Adrenal gland (tissue), 5 donors: ENCODE data around the gene RFT1.

Experiments used
- CTCF ChIP-seq, 6 experiments: fragments of 450-650 bp in 4 of 6; fragments of 200-600 bp in 2 of 6; sonication (generic) in 1 of 6; IDR thresholded peaks; 1 replicate in 5 of 6; 2 replicates in 1 of 6; pipeline versions ENCODE4 v1.5.1 to v1.8.0; 2016 to 2021; ENCODE audit warnings: antibody characterized with exemption in 6 of 6, mild to moderate bottlenecking in 2 of 6, moderate library complexity in 1 of 6
- POLR2A ChIP-seq, 2 donors: fragments of 450-650 bp; IDR thresholded peaks; one replicate each; pipeline ENCODE4 v1.6.1; 2017; ENCODE audit warnings: antibody characterized with exemption in 2 of 2, mild to moderate bottlenecking in 2 of 2, moderate library complexity in 1 of 2
- donor health status: DM: no; HTN: no; CAD: no.

GRCh38 chr3:53074761-53075742 is 55.2 kb downstream of the RFT1 start:
- TF ChIP-seq CTCF (IDR thresholded peaks at IDR 0.05): no peak
- TF ChIP-seq POLR2A (IDR thresholded peaks at IDR 0.05): no peak
